Measurements from ENCODE around the gene FAM171A1. TPM values are rescaled to one million over a fixed set of nuclear protein-coding genes. Genes with fewer than 3 reads are reported as not detected.

The FAM171A1 gene
- total RNA-seq, 2 donors from 2014 or later, result 2.7 to 8.0 TPM

- H3K9me3 ChIP-seq (ENCODE audit: control insufficient read depth, low read length, poor library complexity, severe bottlenecking), result no peaks in the 10 kb centered on the region
- peaks cover 41% of the 10 kb centered on the region for H3K4me1 Mint-ChIP-seq
These were observed 169.3 kb downstream of the FAM171A1 start for GRCh38 chr10:15201589-15202300.

GRCh38 chr10:15200626-15201025, 170.5 kb downstream of the FAM171A1 start:
- no peaks in the 10 kb centered on the region for H3K27me3 Mint-ChIP-seq
- H3K4me1 Mint-ChIP-seq, result peaks cover 40% of the 10 kb centered on the region
- peak overlapping the region; percentile 56 for H3K27ac Mint-ChIP-seq
- H3K4me3 Mint-ChIP-seq, result no peak overlapping the region
- no peaks in the 10 kb centered on the region for H3K36me3 Mint-ChIP-seq (ENCODE audit: low read depth)
- DNase-seq, result no peak
- H3K9me3 ChIP-seq (ENCODE audit: control insufficient read depth, low read length, poor library complexity, severe bottlenecking), result no peaks in the 10 kb centered on the region
- ATAC-seq, result no peak

More at GRCh38 chr10:15201589-15202300, 169.3 kb downstream of the FAM171A1 start:
- DNase-seq (no peak), ATAC-seq (no peak)
- Mint-ChIP-seq H3K4me3 (no peak overlapping the region), H3K27me3 (no peaks in the 10 kb centered on the region), H3K36me3 (ENCODE audit: low read depth) (no peaks in the 10 kb centered on the region), H3K27ac (peak overlapping the region; percentile 24)

- H3K4me1 Mint-ChIP-seq, result peaks cover 35% of the 10 kb centered on the region
- H3K4me3 Mint-ChIP-seq, result no peak overlapping the region
- peak overlapping the region; percentile 91 for H3K27ac Mint-ChIP-seq
These were observed 173.2 kb downstream of the FAM171A1 start for GRCh38 chr10:15197911-15198310.

GRCh38 chr10:15197276-15197675, 173.8 kb downstream of the FAM171A1 start:
- ATAC-seq, result peak; percentile 57
- DNase-seq, result no peak
- peak overlapping the region; percentile 91 for H3K27ac Mint-ChIP-seq
- H3K9me3 ChIP-seq (ENCODE audit: control insufficient read depth, low read length, poor library complexity, severe bottlenecking), result no peaks in the 10 kb centered on the region
- no peaks in the 10 kb centered on the region for H3K36me3 Mint-ChIP-seq (ENCODE audit: low read depth)
- H3K4me1 Mint-ChIP-seq, result peaks cover 32% of the 10 kb centered on the region
- H3K27me3 Mint-ChIP-seq, result no peaks in the 10 kb centered on the region
- peak overlapping the region; percentile 64 for H3K4me3 Mint-ChIP-seq

More at GRCh38 chr10:15197911-15198310, 173.2 kb downstream of the FAM171A1 start:
- Mint-ChIP-seq H3K36me3 (ENCODE audit: low read depth) (no peaks in the 10 kb centered on the region), H3K27me3 (no peaks in the 10 kb centered on the region)
- DNase-seq (no peak), ATAC-seq (no peak)
- no peaks in the 10 kb centered on the region for H3K9me3 ChIP-seq (ENCODE audit: control insufficient read depth, low read length, poor library complexity, severe bottlenecking)

GRCh38 chr10:15196021-15196834, 174.9 kb downstream of the FAM171A1 start:
- ATAC-seq (no peak), DNase-seq (no peak)
- Mint-ChIP-seq H3K27ac (peak overlapping the region; percentile 91), H3K27me3 (no peaks in the 10 kb centered on the region), H3K4me3 (peak overlapping the region; percentile 77), H3K4me1 (peaks cover 32% of the 10 kb centered on the region), H3K36me3 (ENCODE audit: low read depth) (no peaks in the 10 kb centered on the region)
- no peaks in the 10 kb centered on the region for H3K9me3 ChIP-seq (ENCODE audit: control insufficient read depth, low read length, poor library complexity, severe bottlenecking)

GRCh38 chr10:15189133-15189885, 181.8 kb downstream of the FAM171A1 start:
- Mint-ChIP-seq H3K4me3 (no peak overlapping the region), H3K4me1 (peaks cover 31% of the 10 kb centered on the region)

GRCh38 chr10:15188603-15189002, 182.5 kb downstream of the FAM171A1 start:
- no peak for ATAC-seq
- Mint-ChIP-seq H3K4me3 (no peak overlapping the region), H3K27ac (peak overlapping the region; percentile 69), H3K36me3 (ENCODE audit: low read depth) (peaks cover 3% of the 10 kb centered on the region), H3K27me3 (no peaks in the 10 kb centered on the region), H3K4me1 (peaks cover 31% of the 10 kb centered on the region)
- H3K9me3 ChIP-seq (ENCODE audit: control insufficient read depth, low read length, poor library complexity, severe bottlenecking), result no peaks in the 10 kb centered on the region
- no peak for DNase-seq

More at GRCh38 chr10:15189133-15189885, 181.8 kb downstream of the FAM171A1 start:
- Mint-ChIP-seq H3K27me3 (no peaks in the 10 kb centered on the region), H3K27ac (peak overlapping the region; percentile 69), H3K36me3 (ENCODE audit: low read depth) (peaks cover 3% of the 10 kb centered on the region)
- no peak for DNase-seq
- H3K9me3 ChIP-seq (ENCODE audit: control insufficient read depth, low read length, poor library complexity, severe bottlenecking), result no peaks in the 10 kb centered on the region
- no peak for ATAC-seq

GRCh38 chr10:15183689-15184481, 187.2 kb downstream of the FAM171A1 start:
- H3K4me3 Mint-ChIP-seq, result no peak overlapping the region
- H3K9me3 ChIP-seq (ENCODE audit: control insufficient read depth, low read length, poor library complexity, severe bottlenecking), result no peaks in the 10 kb centered on the region
- H3K36me3 Mint-ChIP-seq (ENCODE audit: low read depth), result peaks cover 3% of the 10 kb centered on the region
- ATAC-seq, result no peak
- H3K4me1 Mint-ChIP-seq, result peaks cover 27% of the 10 kb centered on the region
- no peak for DNase-seq
- H3K27ac Mint-ChIP-seq, result no peak overlapping the region
- H3K27me3 Mint-ChIP-seq, result no peaks in the 10 kb centered on the region

GRCh38 chr10:15182540-15183207, 188.4 kb downstream of the FAM171A1 start:
- Mint-ChIP-seq H3K27me3 (no peaks in the 10 kb centered on the region), H3K4me1 (peaks cover 25% of the 10 kb centered on the region), H3K4me3 (no peak overlapping the region), H3K27ac (no peak overlapping the region), H3K36me3 (ENCODE audit: low read depth) (peaks cover 3% of the 10 kb centered on the region)
- DNase-seq (no peak), ATAC-seq (no peak)
- no peaks in the 10 kb centered on the region for H3K9me3 ChIP-seq (ENCODE audit: control insufficient read depth, low read length, poor library complexity, severe bottlenecking)

- ATAC-seq, result no peak
These were observed 189.4 kb downstream of the FAM171A1 start for GRCh38 chr10:15181576-15182156.

GRCh38 chr10:15180736-15181135, 190.4 kb downstream of the FAM171A1 start:
- DNase-seq, result no peak
- H3K9me3 ChIP-seq (ENCODE audit: control insufficient read depth, low read length, poor library complexity, severe bottlenecking), result no peaks in the 10 kb centered on the region
- Mint-ChIP-seq H3K27ac (no peak overlapping the region), H3K4me3 (no peak overlapping the region), H3K36me3 (ENCODE audit: low read depth) (no peaks in the 10 kb centered on the region), H3K4me1 (peaks cover 12% of the 10 kb centered on the region), H3K27me3 (no peaks in the 10 kb centered on the region)
- ATAC-seq, result no peak

More at GRCh38 chr10:15181576-15182156, 189.4 kb downstream of the FAM171A1 start:
- H3K9me3 ChIP-seq (ENCODE audit: control insufficient read depth, low read length, poor library complexity, severe bottlenecking), result no peaks in the 10 kb centered on the region
- no peak for DNase-seq
- H3K4me1 Mint-ChIP-seq, result peaks cover 21% of the 10 kb centered on the region
- H3K36me3 Mint-ChIP-seq (ENCODE audit: low read depth), result peaks cover 3% of the 10 kb centered on the region
- no peak overlapping the region for H3K4me3 Mint-ChIP-seq
- no peak overlapping the region for H3K27ac Mint-ChIP-seq
- H3K27me3 Mint-ChIP-seq, result no peaks in the 10 kb centered on the region

GRCh38 chr10:15176269-15176668, 194.8 kb downstream of the FAM171A1 start:
- ATAC-seq (no peak), DNase-seq (no peak)
- no peaks in the 10 kb centered on the region for H3K27me3 Mint-ChIP-seq
- no peaks in the 10 kb centered on the region for H3K36me3 Mint-ChIP-seq (ENCODE audit: low read depth)
- H3K27ac Mint-ChIP-seq, result no peak overlapping the region
- peaks cover 20% of the 10 kb centered on the region for H3K4me1 Mint-ChIP-seq
- no peak overlapping the region for H3K4me3 Mint-ChIP-seq
- no peaks in the 10 kb centered on the region for H3K9me3 ChIP-seq (ENCODE audit: control insufficient read depth, low read length, poor library complexity, severe bottlenecking)

Data from T-helper 17 cell (primary cell).